OCI-LY1 (cell line): ENCODE data around the gene SLC25A21.

Experiments
- CTCF ChIP-seq: fragments of 200-600 bp; sonication (generic), shearing (Covaris generic); IDR thresholded peaks from 2 replicates; pipeline ENCODE4 v1.5.1; 2017; ENCODE audit warnings: mild to moderate bottlenecking, antibody characterized with exemption, low read length, moderate library complexity, mixed read lengths
- EZH2 ChIP-seq: fragments of 200-600 bp; sonication (generic), shearing (Covaris generic); IDR thresholded peaks from 2 replicates; pipeline ENCODE4 v1.8.0; 2017; ENCODE audit warnings: borderline replicate concordance, mixed run types, mild to moderate bottlenecking, antibody characterized with exemption, low read length, moderate library complexity, mixed read lengths

GRCh38 chr14:37122919-37123639 is 49.3 kb downstream of the SLC25A21 start:
- TF ChIP-seq CTCF (no peak), EZH2 (no peak)
